Measurements from ENCODE around the gene MUC5B.

MUC5B gene

DNA sequence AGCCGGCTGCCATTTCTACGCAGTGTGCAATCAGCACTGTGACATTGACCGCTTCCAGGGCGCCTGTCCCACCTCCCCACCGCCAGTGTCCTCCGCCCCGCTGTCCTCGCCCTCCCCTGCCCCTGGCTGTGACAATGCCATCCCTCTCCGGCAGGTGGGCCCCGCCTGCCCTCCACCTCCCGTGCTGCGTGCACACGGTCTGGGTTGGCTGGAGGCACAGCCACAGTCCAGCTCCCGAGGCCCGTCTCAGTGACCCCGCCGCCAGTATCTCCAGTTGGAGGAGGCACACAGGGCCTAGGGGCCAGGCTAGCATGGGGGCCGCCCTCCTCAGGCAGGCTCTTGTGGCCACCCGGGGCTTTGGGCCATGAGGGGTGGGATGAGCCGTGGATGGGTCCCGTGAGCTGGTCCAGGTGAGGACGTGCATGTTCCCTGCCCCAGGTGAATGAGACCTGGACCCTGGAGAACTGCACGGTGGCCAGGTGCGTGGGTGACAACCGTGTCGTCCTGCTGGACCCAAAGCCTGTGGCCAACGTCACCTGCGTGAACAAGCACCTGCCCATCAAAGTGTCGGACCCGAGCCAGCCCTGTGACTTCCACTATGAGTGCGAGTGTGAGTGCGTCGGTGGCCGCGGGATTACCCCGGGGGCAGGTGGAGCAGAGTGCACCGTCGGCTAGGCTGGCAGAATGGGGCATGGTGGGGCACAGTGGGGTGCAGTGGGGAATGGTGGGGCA, 29.7 kb downstream of the MUC5B start:
- no peaks in the 10 kb centered on the region for H3K27me3 ChIP-seq (ENCODE audit: insufficient read depth, poor library complexity, severe bottlenecking)

DNA sequence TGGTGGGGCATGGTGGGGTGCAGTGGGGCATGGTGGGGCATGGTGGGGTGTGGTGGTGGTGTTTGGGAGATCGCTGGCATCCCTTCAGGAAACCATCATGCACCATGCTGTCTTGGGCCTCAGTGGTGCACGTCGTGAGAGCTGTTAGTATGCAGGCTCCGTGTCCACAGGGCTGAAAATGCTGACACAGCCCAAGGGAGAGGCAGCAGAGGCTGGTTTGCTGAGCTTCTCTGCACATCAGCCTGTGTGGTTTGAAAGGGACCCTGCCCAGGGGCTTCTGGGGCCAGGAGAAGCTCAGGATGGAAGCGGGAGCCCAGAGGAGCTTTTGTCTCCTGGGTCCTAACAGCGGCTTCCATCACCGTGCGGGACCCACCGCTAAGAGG, 30.2 kb downstream of the MUC5B start:
- DNase-seq (ENCODE audit: low read depth in 1 of 2, low spot score in 1 of 2) = no peak
- TF ChIP-seq GABPA (IDR thresholded peaks at IDR 0.05; ENCODE audit: low read depth) (no peak), POLR2AphosphoS5 (IDR thresholded peaks at IDR 0.05; ENCODE audit: low read depth) (no peak), SPI1 (IDR thresholded peaks at IDR 0.05; ENCODE audit: borderline replicate concordance, low read depth) (no peak)
- TF ChIP-seq, protein P1, sequence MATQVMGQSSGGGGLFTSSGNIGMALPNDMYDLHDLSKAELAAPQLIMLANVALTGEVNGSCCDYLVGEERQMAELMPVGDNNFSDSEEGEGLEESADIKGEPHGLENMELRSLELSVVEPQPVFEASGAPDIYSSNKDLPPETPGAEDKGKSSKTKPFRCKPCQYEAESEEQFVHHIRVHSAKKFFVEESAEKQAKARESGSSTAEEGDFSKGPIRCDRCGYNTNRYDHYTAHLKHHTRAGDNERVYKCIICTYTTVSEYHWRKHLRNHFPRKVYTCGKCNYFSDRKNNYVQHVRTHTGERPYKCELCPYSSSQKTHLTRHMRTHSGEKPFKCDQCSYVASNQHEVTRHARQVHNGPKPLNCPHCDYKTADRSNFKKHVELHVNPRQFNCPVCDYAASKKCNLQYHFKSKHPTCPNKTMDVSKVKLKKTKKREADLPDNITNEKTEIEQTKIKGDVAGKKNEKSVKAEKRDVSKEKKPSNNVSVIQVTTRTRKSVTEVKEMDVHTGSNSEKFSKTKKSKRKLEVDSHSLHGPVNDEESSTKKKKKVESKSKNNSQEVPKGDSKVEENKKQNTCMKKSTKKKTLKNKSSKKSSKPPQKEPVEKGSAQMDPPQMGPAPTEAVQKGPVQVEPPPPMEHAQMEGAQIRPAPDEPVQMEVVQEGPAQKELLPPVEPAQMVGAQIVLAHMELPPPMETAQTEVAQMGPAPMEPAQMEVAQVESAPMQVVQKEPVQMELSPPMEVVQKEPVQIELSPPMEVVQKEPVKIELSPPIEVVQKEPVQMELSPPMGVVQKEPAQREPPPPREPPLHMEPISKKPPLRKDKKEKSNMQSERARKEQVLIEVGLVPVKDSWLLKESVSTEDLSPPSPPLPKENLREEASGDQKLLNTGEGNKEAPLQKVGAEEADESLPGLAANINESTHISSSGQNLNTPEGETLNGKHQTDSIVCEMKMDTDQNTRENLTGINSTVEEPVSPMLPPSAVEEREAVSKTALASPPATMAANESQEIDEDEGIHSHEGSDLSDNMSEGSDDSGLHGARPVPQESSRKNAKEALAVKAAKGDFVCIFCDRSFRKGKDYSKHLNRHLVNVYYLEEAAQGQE (IDR thresholded peaks at IDR 0.05; ENCODE audit: insufficient replicate concordance, low read depth) = no peak
- TF ChIP-seq, protein P2, sequence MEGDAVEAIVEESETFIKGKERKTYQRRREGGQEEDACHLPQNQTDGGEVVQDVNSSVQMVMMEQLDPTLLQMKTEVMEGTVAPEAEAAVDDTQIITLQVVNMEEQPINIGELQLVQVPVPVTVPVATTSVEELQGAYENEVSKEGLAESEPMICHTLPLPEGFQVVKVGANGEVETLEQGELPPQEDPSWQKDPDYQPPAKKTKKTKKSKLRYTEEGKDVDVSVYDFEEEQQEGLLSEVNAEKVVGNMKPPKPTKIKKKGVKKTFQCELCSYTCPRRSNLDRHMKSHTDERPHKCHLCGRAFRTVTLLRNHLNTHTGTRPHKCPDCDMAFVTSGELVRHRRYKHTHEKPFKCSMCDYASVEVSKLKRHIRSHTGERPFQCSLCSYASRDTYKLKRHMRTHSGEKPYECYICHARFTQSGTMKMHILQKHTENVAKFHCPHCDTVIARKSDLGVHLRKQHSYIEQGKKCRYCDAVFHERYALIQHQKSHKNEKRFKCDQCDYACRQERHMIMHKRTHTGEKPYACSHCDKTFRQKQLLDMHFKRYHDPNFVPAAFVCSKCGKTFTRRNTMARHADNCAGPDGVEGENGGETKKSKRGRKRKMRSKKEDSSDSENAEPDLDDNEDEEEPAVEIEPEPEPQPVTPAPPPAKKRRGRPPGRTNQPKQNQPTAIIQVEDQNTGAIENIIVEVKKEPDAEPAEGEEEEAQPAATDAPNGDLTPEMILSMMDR (IDR thresholded peaks at IDR 0.05; ENCODE audit: insufficient read depth, low read length) = no peak
- Histone ChIP-seq H3K4me3 (replicated peaks; ENCODE audit: insufficient read depth, low read length) (no peak overlapping the region), H3K27me3 (ENCODE audit: insufficient read depth, poor library complexity, severe bottlenecking) (no peaks in the 10 kb centered on the region), H3K27ac (replicated peaks) (no peak overlapping the region)

More for the DNA sequence above, 29.7 kb downstream of the MUC5B start:
- H3K4me3 ChIP-seq (replicated peaks; ENCODE audit: insufficient read depth, low read length) = no peak overlapping the region
- H3K27ac ChIP-seq (replicated peaks) = no peak overlapping the region
- no peak for DNase-seq (ENCODE audit: low read depth in 1 of 2, low spot score in 1 of 2)
- no peak for TF ChIP-seq POLR2AphosphoS5 (IDR thresholded peaks at IDR 0.05; ENCODE audit: low read depth)
- TF ChIP-seq, protein P1 (IDR thresholded peaks at IDR 0.05; ENCODE audit: insufficient replicate concordance, low read depth) = no peak
- TF ChIP-seq, protein P2 (IDR thresholded peaks at IDR 0.05; ENCODE audit: insufficient read depth, low read length) = no peak
- TF ChIP-seq SPI1 (IDR thresholded peaks at IDR 0.05; ENCODE audit: borderline replicate concordance, low read depth) = no peak
- no peak for TF ChIP-seq GABPA (IDR thresholded peaks at IDR 0.05; ENCODE audit: low read depth)

DNA sequence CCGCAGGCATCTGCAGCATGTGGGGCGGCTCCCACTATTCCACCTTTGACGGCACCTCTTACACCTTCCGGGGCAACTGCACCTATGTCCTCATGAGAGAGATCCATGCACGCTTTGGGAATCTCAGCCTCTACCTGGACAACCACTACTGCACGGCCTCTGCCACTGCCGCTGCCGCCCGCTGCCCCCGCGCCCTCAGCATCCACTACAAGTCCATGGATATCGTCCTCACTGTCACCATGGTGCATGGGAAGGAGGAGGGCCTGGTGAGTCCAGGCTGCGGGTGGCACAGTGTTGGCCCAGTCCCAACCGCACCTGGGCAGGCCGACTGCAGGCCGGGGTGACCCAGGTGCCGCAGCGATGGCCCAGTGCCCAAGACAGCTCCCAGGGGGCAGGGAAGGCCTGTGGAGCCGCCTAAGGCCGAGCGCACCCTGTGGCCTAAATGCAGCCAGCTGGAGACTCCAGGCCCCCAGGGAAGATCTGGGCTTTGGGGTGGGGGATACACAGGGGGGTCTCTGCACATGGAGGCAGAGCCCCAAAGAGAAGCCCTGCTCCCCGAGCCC, 31.3 kb downstream of the MUC5B start:
- no peak for DNase-seq (ENCODE audit: low read depth in 1 of 2, low spot score in 1 of 2)
- Histone ChIP-seq H3K27ac (replicated peaks) (no peak overlapping the region), H3K4me3 (replicated peaks; ENCODE audit: insufficient read depth, low read length) (no peak overlapping the region), H3K27me3 (ENCODE audit: insufficient read depth, poor library complexity, severe bottlenecking) (no peaks in the 10 kb centered on the region)
- TF ChIP-seq, protein P1 (IDR thresholded peaks at IDR 0.05; ENCODE audit: insufficient replicate concordance, low read depth) = no peak
- TF ChIP-seq, protein P2 (IDR thresholded peaks at IDR 0.05; ENCODE audit: insufficient read depth, low read length) = no peak
- TF ChIP-seq GABPA (IDR thresholded peaks at IDR 0.05; ENCODE audit: low read depth) (no peak), SPI1 (IDR thresholded peaks at IDR 0.05; ENCODE audit: borderline replicate concordance, low read depth) (no peak), POLR2AphosphoS5 (IDR thresholded peaks at IDR 0.05; ENCODE audit: low read depth) (no peak)
